Epithelial cell of proximal tubule (primary cell): Measurements from ENCODE around the gene MX2. TPM values are rescaled to one million over a fixed set of nuclear protein-coding genes. Genes with fewer than 3 reads are reported as not detected.
"Not testable (repeated sequence)": the region's sequence is repeated elsewhere in the genome, so short reads cannot be mapped to it uniquely, and the experiment has no call there.

Experiments used
- DNase-seq: peaks from one replicate; pipeline ENCODE4 v3.0.0-alpha.2; 2011; ENCODE audit warnings: low read depth
- H3K4me3 ChIP-seq: 2 replicates; pipeline ENCODE4 v1.5.1; 2011; ENCODE audit warnings: low read depth, mild to moderate bottlenecking, low read length
- CTCF ChIP-seq: conservative IDR thresholded peaks from 2 replicates; pipeline ENCODE4 v1.5.1; 2012; ENCODE audit warnings: low read depth, mild to moderate bottlenecking, low read length
- total RNA-seq: library from RNA; depleted of rRNA; stranded (reverse); fragments of >200 nt; gene quantifications from 2 replicates; pipeline ENCODE4 v1.2.3, GENCODE V29; 2015

The MX2 gene
- total RNA-seq, 1 donor from 2014 or later = 0.12 TPM

- no peak for DNase-seq
- no peak for TF ChIP-seq CTCF
Measured at GRCh38 chr21:41406340-41406739, 44.5 kb downstream of the MX2 start.

GRCh38 chr21:41407541-41408460 is 46.0 kb downstream of the MX2 start:
- TF ChIP-seq CTCF = no peak
- DNase-seq = no peak

More at GRCh38 chr21:41406340-41406739, 44.5 kb downstream of the MX2 start:
- no peak overlapping the region for H3K4me3 ChIP-seq

GRCh38 chr21:41410361-41410760 is 48.5 kb downstream of the MX2 start:
- DNase-seq = no peak
- no peak overlapping the region for H3K4me3 ChIP-seq
- no peak for TF ChIP-seq CTCF

More at GRCh38 chr21:41407541-41408460, 46.0 kb downstream of the MX2 start:
- no peak overlapping the region for H3K4me3 ChIP-seq

- no peak for TF ChIP-seq CTCF
- H3K4me3 ChIP-seq = no peak overlapping the region
- no peak for DNase-seq
Measured at GRCh38 chr21:41410767-41411448, 49.1 kb downstream of the MX2 start.

- DNase-seq = no peak
- no peak overlapping the region for H3K4me3 ChIP-seq
- TF ChIP-seq CTCF = peak; percentile 45
Measured at GRCh38 chr21:41411449-41412089, 49.7 kb downstream of the MX2 start.

- DNase-seq, H3K4me3 ChIP-seq: not testable (repeated sequence)
Measured at GRCh38 chr21:41417505-41417904, 55.7 kb downstream of the MX2 start.

- TF ChIP-seq CTCF = no peak
- no peak for DNase-seq
- no peak overlapping the region for H3K4me3 ChIP-seq
Measured at GRCh38 chr21:41418393-41418792, 56.6 kb downstream of the MX2 start.
